GM10847 (cell line): ENCODE results near the gene BRWD1.

Experiments used
- POLR2A ChIP-seq: IDR thresholded peaks from 2 replicates; pipeline ENCODE4 v1.6.1; 2011; ENCODE audit not compliant: insufficient read length; ENCODE audit errors: extremely low read depth

BRWD1 gene

DNA sequence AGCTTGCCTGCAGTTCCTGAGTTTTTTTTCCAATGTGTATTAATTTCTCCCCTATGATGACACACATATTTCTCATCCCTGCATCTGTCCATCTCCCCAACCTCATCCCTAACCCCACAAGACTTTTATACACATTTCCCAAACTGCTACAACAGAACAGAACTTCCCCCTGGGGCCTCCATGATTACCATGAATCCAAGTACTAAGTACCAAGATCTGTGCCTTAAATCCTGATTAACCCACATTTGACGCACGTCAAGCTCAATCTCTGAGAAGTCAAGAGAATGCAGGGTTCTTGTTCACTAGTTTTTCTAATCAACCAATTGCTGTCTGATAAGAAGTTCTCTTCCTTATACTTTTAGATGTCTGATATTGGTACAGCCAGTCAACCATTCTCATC lies 25.8 kb upstream of the BRWD1 start:
- TF ChIP-seq POLR2A, result no peak

DNA sequence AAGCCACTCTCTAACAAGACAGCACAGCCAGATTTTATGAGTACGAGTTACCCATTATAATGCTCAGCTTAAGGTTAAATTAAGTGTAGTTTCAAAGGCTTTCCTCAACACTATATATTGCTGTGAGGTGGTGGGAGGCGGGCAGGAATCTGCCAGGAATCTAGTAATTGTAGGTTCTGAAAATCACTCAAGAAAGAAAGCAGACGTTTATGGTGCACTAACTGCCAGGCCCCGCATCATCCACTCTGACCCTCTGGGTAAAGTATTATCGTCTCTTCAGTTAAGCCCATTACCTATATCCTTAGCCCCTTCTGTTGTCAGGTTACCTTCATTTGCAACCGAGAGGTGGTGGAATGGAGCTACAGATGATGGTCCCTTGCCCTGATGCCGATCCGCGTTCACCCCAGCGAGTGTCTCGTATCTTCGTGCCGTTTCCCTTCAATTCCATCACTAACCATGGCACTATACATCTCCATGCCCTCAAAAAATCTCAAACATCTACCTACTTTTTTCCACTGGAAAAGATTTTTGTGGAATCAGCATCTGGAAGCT lies 23.1 kb upstream of the BRWD1 start:
- TF ChIP-seq POLR2A, result no peak

DNA sequence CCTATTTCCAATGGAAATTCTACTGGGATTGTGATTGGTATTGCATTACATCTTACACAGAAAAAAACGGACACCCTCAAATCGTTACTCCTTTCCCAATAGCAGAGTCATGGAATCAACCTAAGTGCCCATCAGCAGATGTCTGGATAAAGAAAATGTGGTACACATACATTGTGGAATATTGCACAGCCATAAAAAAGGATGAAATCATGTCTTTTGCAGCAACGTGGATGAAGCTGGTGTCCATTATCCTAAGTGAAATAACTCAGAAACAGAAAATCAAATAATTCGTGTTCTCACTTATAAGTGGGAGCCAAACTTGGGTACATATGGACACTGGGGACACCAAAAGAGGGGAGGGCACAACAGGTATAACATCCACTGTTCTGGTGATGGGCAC lies 21.2 kb upstream of the BRWD1 start:
- TF ChIP-seq POLR2A, result no peak

DNA sequence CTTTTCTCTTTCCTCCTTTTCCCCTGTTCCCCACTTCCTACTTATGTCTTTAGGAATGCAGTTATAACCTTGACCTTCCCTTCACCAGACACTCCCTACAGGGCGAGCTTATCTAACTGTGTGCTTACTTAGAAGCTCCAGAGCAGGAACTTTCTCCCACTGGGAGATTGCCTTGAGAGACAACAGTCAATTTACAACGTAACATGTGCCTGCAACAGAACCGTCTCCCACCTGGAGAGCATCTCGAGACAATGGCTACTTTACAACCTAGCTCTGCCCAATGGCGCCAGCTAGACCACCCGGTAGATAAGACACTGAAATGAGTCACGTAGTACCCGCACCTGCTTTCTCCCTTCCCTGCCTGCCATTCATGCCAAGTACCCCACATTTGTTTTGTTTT lies 18.7 kb upstream of the BRWD1 start:
- TF ChIP-seq POLR2A, result no peak

DNA sequence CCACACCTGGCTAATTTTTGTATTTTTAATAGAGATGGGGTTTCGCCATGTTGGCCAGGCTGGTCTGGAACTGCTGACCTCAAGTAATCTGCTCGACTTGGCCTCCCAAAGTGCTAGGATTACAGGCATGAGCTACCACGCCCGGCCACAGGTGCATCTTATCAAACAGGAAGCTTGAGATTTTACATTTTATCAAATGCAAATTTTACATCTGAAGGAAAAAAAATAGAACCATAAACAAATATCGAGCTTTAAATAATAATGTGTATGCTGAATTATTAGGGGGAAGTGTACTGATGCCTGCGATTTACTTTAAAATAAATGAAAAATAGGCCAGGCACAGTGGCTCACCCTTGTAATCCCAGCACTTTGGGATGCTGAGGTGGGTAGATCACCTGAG lies 16.6 kb upstream of the BRWD1 start:
- TF ChIP-seq POLR2A, result no peak

DNA sequence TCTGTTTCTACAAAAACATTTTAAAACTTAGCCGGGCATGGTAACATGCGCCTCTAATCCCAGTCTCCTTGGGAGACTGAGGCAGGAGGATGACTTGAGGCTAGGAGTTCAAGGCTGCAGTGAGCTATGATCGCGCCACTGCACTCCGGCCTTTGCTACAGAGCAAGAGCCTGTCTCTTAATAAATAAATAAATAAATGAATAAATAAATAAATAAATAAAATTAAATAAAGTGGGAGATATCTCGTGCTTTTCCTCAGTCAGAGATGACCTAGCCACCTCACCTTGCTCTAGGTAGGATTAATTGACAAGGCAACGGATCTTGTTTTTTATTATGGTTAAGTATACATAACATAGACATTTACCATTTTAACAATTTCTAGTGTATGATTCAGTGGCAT lies 14.3 kb upstream of the BRWD1 start:
- no peak for TF ChIP-seq POLR2A

DNA sequence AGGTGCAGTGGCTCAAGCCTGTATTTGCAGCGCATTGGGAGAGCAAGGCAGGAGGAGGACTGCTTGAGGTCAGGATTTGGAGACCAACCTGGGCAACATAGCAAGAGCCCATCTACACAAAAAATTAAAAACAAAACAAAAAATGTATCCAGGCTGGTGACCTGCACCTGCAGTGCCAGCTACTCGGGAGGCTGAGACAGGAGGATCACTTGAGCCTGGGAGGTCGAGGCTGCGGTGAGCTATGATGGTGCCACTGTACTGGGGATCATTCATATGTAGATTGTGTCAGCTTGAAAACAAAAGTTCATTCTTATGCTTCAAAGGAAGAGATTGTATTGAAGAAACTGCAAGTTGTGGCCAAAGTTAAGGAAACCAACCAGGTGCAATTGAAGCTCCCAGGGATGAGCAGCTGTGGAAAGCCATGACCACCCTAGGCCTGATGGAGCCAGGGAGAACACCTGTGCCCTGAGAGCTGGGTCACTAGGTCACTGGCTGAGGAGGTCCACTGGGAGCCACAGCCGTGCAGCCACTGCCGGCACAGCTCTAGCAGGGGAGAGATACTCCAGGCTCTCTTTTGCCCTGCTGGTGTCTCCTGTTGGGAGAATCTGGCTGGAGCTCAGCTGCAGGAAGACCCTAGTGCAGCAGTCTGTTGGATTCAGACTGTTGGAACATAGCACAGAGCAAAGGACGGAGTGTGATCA lies 13.3 kb upstream of the BRWD1 start:
- TF ChIP-seq POLR2A, result no peak

DNA sequence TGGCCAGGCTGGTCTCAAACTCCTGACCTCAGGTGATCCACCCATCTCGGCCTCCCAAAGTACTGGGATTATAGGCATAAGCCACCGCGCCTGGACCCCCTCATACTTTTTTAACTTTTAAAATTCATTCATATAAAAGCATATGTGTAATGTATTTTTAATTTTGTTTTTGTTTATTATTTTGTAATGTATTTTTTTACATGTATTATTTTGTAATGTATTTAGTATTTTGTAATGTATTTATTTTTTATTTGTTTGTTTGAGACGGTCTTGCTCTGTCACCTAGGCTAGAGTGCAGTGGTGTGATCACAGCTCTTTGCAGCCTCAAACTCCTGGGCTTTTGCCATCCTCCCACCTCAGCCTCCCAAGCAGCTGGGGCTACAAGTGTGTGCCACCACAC lies 12.0 kb upstream of the BRWD1 start:
- TF ChIP-seq POLR2A, result no peak

DNA sequence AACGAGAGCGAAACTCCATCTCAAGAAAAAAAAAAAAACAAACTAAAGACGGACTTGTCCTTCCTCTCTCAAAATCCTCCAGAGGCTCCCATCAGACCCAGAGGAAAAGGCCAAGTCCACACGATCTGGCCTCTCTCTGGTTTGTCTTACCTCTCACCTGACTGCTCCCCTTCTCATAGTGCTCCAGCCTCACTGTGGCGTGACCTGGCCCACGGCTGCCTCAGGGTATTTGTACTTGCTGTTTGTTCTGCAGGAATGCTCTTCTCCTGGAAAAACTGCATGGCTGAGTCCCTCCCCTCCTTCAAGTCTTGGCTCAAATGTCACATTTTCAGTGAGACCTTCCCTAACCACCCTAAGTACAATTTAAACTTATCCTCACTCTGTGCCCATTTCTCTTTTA lies 8.0 kb upstream of the BRWD1 start:
- TF ChIP-seq POLR2A, result no peak

DNA sequence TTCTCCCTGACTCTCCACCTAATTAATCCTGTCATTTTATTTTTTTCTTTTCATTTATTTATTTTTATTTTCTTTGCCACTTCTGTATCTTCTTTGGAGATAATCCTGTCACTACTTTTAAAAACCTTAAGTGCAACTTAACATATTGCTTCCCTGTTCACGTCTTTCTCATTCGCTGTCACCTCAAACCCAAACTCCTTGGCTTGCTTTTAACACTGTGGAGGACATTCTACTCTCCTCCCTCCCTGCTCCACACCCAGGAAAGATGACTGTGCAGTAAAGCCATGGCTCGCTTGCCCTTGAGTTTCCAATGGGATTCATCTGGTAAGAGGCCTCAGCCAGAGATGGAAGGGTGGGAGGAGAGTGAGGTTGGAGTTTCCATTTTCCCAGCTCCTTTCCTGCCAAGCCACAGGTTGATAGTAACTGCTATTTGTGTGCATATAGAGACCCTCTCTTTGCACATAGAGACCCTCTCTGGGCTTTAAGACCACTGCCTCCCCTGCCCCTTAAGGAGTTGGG lies 6.4 kb upstream of the BRWD1 start:
- TF ChIP-seq POLR2A, result no peak

DNA sequence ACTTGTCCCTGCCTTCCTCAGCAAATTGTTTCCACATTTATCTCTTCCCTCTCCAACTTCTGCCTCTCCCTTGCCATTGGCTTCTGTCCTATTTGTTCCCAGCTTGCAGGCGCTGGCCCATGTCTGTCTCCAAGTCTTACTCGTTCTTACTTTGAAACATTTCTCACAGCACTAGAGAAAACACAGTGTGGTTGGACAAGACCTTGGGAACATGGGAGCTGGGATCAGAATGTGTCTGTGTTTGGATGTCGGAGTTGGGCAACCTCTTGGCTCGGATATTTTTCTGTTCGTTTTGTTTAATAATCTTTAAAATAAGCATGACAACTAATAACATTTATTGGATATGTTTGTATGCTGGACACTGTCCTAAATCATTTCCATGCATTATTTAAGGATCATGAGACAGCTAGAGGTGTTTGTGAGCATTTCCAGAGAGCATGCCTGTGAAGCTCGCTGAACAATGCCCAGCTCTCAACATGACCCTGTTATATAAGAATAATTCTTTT lies 5.9 kb upstream of the BRWD1 start:
- no peak for TF ChIP-seq POLR2A

DNA sequence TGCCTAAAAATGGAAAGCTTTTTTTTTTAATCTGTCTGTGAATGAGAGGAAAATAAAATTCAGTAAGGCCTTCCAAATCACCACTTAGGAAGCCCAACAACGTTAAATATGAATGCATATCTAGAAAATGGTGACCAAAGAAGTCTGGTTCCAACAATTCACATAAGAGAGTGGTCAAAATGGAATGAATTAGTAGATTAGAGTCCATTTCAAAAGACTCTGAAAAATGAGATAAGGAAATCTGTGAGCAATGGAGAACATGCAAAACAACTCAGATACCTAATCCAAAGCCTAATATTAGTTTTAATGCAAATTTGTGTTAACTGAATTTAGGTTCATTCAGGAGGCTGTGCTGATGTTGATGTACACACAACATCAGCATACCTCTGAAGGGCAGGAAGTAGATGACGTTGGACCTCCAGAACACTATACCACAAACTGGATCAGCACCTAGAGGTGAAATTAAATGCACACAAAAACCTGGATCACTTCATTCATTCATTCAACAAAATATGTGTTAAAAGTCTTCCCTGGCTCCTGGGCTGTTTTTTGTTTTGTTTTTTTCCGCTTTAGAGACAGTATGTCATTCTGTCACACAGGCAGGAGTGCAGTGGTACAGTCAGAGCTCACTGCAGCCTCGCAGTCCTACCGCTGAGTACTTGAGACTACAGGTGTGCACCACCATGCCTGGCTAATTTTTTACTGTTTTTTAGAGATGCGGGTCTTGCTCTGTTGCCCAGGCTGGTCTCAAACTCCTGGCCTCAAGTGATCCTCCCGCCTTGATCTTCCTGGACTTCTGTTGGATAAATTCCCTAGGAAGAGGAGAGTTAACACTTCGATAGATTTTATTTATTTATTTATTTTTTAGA lies 4.9 kb upstream of the BRWD1 start:
- TF ChIP-seq POLR2A, result no peak

DNA sequence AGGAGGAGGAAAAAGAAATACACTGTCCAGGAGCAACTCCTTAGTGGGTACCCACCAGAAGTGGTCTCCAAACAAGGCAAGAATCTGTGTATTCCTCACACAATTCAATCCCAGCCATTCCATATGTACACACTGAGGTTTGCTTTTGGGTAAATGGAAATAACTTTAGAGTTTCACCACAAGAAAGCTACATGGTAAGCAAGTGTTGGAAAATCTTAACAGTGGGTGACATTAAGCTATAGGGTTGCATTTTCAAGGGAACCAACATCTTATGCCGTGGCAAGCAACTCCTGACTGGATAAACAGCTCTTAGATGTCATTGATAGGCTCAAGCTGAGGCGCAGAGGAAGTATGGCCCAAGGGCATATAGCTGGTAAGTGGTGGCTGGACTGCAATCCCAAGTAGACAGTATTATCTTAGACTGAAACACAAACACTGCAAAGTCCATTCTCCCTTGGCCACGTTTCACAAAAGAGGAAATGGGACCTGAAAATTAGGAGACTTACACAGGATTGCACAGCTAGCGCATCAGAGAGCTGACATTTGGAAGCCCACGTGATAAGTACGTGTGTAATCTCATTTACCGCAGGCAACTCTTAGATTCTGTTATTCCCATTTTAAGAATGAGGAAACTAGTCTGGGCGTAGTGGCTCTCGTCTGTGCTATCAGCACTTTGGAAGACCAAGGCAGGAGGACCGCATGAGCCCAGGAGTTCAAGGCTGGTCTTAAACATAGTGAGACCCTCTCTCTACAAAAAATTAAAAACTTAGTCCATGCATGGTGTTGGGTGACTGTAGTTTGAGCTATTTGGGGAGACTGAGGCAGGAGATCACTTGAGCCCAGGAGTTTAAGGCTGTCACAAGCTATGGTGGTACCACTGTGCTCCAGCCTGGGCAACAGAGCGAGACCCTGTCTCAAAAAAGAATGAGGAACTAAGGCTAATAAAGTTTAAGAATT lies 4.0 kb upstream of the BRWD1 start:
- no peak for TF ChIP-seq POLR2A

DNA sequence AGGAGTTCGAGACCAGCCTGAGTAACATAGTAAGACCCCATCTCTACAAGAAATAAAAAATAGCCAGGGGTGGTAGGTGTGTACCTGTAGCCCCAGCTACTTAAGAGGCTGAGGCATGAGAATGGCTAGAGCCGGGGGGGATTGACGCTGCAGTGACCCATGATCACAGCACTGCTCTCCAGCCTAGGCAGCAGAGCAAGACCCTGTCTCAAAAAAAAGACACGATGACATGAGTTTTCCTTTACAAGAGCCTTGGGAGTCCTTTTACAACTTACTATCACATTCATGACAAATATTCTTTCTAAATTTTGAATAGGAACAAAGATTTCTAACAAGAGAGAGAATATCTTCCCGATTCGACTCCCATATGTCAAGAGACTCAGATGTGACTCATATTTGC lies 3.3 kb upstream of the BRWD1 start:
- no peak for TF ChIP-seq POLR2A
